SH-SY5Y (cell line): ENCODE measurements around the gene UBE3D.

Experiments
- GATA2 ChIP-seq: IDR thresholded peaks from 2 replicates; pipeline ENCODE4 v1.6.1; 2011; ENCODE audit warnings: mild to moderate bottlenecking, low read depth, low read length
- GATA3 ChIP-seq: IDR thresholded peaks from 2 replicates; pipeline ENCODE4 v1.6.1; 2011; ENCODE audit warnings: low read depth, mild to moderate bottlenecking, low read length, moderate library complexity

- TF ChIP-seq GATA2 (no peak), GATA3 (no peak)
These were observed 107.1 kb downstream of the UBE3D start for GRCh38 chr6:82958551-82958950.
